Liver (tissue), 9 donors: Measurements from ENCODE around the gene TBC1D9. TPM values are rescaled to one million over a fixed set of nuclear protein-coding genes. Genes with fewer than 3 reads are reported as not detected.

ENCODE experiments used
- DNase-seq: peaks from one replicate; pipeline ENCODE4 v3.0.0-alpha.2; 2017; ENCODE audit warnings: low spot score
- H3K27ac ChIP-seq, 2 donors: one replicate each; pipeline ENCODE4 v1.7.0; 2013; ENCODE audit warnings: inconsistent platforms in 2 of 2, low read length in 2 of 2, control low read depth in 1 of 2, low read depth in 1 of 2, mild to moderate bottlenecking in 1 of 2
- H3K27me3 ChIP-seq, 4 donors: one replicate each; pipeline versions ENCODE4 v1.6.1 to v1.7.0; 2013; ENCODE audit warnings: low read length in 3 of 4, inconsistent platforms in 1 of 4, mild to moderate bottlenecking in 1 of 4, moderate library complexity in 1 of 4; ENCODE audit not compliant: control insufficient read depth in 4 of 4, insufficient read depth in 4 of 4
- H3K36me3 ChIP-seq, 4 donors: one replicate each; pipeline versions ENCODE4 v1.6.1 to v1.7.0; 2013; ENCODE audit warnings: low read length in 3 of 4, mild to moderate bottlenecking in 3 of 4, low read depth in 1 of 4, moderate library complexity in 1 of 4; ENCODE audit not compliant: control insufficient read depth in 4 of 4, insufficient read depth in 3 of 4
- H3K4me1 ChIP-seq, 4 donors: one replicate each; pipeline versions ENCODE4 v1.6.1 to v1.7.0; 2013; ENCODE audit warnings: low read length in 3 of 4, mild to moderate bottlenecking in 3 of 4, moderate library complexity in 1 of 4; ENCODE audit not compliant: control insufficient read depth in 4 of 4, insufficient read depth in 4 of 4
- H3K4me3 ChIP-seq, 3 donors: one replicate each; pipeline versions ENCODE4 v1.6.1 to v1.7.0; 2013; ENCODE audit warnings: low read length in 3 of 3, control low read depth in 1 of 3, low read depth in 1 of 3, mild to moderate bottlenecking in 1 of 3
- H3K9ac ChIP-seq, 2 donors: one replicate each; pipeline ENCODE4 v1.7.0; 2013; ENCODE audit warnings: low read length in 2 of 2, mild to moderate bottlenecking in 2 of 2, moderate library complexity in 2 of 2, control low read depth in 1 of 2, low read depth in 1 of 2
- H3K9me3 ChIP-seq, 4 donors: one replicate each; pipeline versions ENCODE4 v1.6.1 to v1.7.0; 2013; ENCODE audit warnings: low read length in 3 of 4; ENCODE audit not compliant: control insufficient read depth in 4 of 4
- EGR1 ChIP-seq, 2 donors: IDR thresholded peaks; 2 replicates each; pipeline ENCODE4 v1.6.1; 2016 to 2018; ENCODE audit warnings: antibody characterized with exemption in 2 of 2, low read depth in 2 of 2
- FOXA1 ChIP-seq: IDR thresholded peaks from 2 replicates; pipeline ENCODE4 v1.6.1; 2016; ENCODE audit warnings: antibody characterized with exemption
- FOXA2 ChIP-seq: IDR thresholded peaks from 2 replicates; pipeline ENCODE4 v1.6.1; 2016; ENCODE audit warnings: antibody characterized with exemption
- GABPA ChIP-seq, 2 donors: IDR thresholded peaks in 1 of 2; conservative IDR thresholded peaks in 1 of 2; 2 replicates each; pipeline ENCODE4 v1.6.1; 2016; ENCODE audit warnings: antibody characterized with exemption in 2 of 2, mild to moderate bottlenecking in 1 of 2, moderate library complexity in 1 of 2
- HNF4A ChIP-seq, 2 donors: conservative IDR thresholded peaks; 2 replicates each; pipeline ENCODE4 v1.6.1; 2016; ENCODE audit warnings: antibody characterized with exemption in 2 of 2, mild to moderate bottlenecking in 2 of 2
- HNF4G ChIP-seq: IDR thresholded peaks from 2 replicates; pipeline ENCODE4 v1.6.1; 2016; ENCODE audit warnings: antibody characterized with exemption
- JUND ChIP-seq, 2 donors: IDR thresholded peaks; 2 replicates each; pipeline ENCODE4 v1.6.1; 2016; ENCODE audit warnings: antibody characterized with exemption in 2 of 2
- NR2F2 ChIP-seq: IDR thresholded peaks from 2 replicates; pipeline ENCODE4 v1.6.1; 2016; ENCODE audit warnings: antibody characterized with exemption
- RAD21 ChIP-seq, 2 donors: IDR thresholded peaks; 2 replicates each; pipeline ENCODE4 v1.6.1; 2016; ENCODE audit warnings: antibody characterized with exemption in 2 of 2, mild to moderate bottlenecking in 2 of 2
- RXRA ChIP-seq, 2 donors: IDR thresholded peaks; 2 replicates each; pipeline ENCODE4 v1.6.1; 2017 to 2018; ENCODE audit warnings: antibody characterized with exemption in 2 of 2, mild to moderate bottlenecking in 1 of 2
- SP1 ChIP-seq: IDR thresholded peaks from 2 replicates; pipeline ENCODE4 v1.6.1; 2018; ENCODE audit warnings: antibody characterized with exemption, mild to moderate bottlenecking
- TAF1 ChIP-seq: conservative IDR thresholded peaks from 2 replicates; pipeline ENCODE4 v1.6.1; 2016; ENCODE audit warnings: antibody characterized with exemption, mild to moderate bottlenecking
- YY1 ChIP-seq: IDR thresholded peaks from 2 replicates; pipeline ENCODE4 v1.6.1; 2016; ENCODE audit warnings: antibody characterized with exemption, mild to moderate bottlenecking
- WGBS: extraction: QIAGEN DNeasy Blood & Tissue Kit; methylation state at CpG from one replicate; pipeline ENCODE4 v1.1.7; 2013; 5-methylcytosine and 5-hydroxymethylcytosine counted together
- polyA plus RNA-seq, 2 donors: library from polyadenylated mRNA; stranded (reverse) in 1 of 2; unstranded in 1 of 2; fragments of 200-250 nt in 1 of 2; fragments of >200 nt in 1 of 2; fragmentation: Nextera tagmentation in 1 of 2; extraction: Ambion mirVana in 1 of 2; gene quantifications; one replicate each; pipeline versions ENCODE4 v1.2.1 to v1.2.3, GENCODE V29; 2013 to 2015
- total RNA-seq, 2 donors: library from RNA; depleted of rRNA; stranded (reverse); fragments of >200 nt; gene quantifications; one replicate each; pipeline ENCODE4 v1.2.3, GENCODE V29; 2014
- TF ChIP-seq, protein P1 (sequence below): IDR thresholded peaks from 2 replicates; pipeline ENCODE4 v1.6.1; 2016; ENCODE audit warnings: antibody characterized with exemption
- TF ChIP-seq, protein P2 (sequence below): IDR thresholded peaks from 2 replicates; pipeline ENCODE4 v1.6.1; 2016; ENCODE audit warnings: antibody characterized with exemption
- TF ChIP-seq, protein P3 (sequence below): IDR thresholded peaks from 2 replicates; pipeline ENCODE4 v1.6.1; 2016; ENCODE audit warnings: antibody characterized with exemption
- TF ChIP-seq, protein P4 (sequence below): IDR thresholded peaks from 2 replicates; pipeline ENCODE4 v1.6.1; 2016; ENCODE audit warnings: antibody characterized with exemption, mild to moderate bottlenecking
- TF ChIP-seq, protein P5 (sequence below): fragments of 150-350 bp; IDR thresholded peaks from 2 replicates; pipeline ENCODE4 v1.5.1; 2017; ENCODE audit warnings: improper control_type of control experiment, low read depth, low read length; ENCODE audit not compliant: missing input control
- donor health status: healthy.
- donor health status: healthy.
- donor health status: healthy.
- donor health status: healthy.
- donor health status: healthy.

Gene TBC1D9
- total and polyA plus RNA-seq, 4 donors = 1.4 to 8.5 (median 6.3) TPM

DNA sequence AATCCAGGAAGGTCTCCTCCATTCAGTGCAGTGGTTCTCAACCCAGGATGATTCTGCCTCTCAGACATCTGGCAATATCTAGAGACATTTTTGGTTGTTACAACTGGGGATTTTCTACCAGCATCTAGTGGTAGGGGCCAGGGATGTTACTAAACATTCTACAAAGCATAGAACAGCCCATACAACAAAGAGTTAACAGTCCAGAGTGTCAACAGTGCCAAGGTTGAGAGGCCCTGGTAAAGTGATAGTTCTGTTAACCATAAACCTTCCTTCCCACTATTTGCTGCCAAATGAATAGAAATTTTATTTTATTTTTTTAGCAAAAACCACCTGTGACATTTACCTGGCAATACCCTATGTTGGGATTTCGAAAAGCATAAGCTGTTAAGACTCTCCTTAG lies 94.6 kb downstream of the TBC1D9 start:
- Histone ChIP-seq H3K27me3 (no peaks in the 10 kb centered on the region), H3K27ac (no peak overlapping the region), H3K36me3 (peaks cover 1 to 4% (median 3%) of the 10 kb centered on the region in 4 donors), H3K4me1 (peaks cover 0 to 2% (median 0%) of the 10 kb centered on the region in 4 donors), H3K9ac (no peak overlapping the region), H3K9me3 (no peaks in the 10 kb centered on the region), H3K4me3 (no peak overlapping the region)
- 92% methylated on average over 1 of the region's 1 CpG for WGBS
- no peak for DNase-seq
- TF ChIP-seq FOXA1 = no peak

DNA sequence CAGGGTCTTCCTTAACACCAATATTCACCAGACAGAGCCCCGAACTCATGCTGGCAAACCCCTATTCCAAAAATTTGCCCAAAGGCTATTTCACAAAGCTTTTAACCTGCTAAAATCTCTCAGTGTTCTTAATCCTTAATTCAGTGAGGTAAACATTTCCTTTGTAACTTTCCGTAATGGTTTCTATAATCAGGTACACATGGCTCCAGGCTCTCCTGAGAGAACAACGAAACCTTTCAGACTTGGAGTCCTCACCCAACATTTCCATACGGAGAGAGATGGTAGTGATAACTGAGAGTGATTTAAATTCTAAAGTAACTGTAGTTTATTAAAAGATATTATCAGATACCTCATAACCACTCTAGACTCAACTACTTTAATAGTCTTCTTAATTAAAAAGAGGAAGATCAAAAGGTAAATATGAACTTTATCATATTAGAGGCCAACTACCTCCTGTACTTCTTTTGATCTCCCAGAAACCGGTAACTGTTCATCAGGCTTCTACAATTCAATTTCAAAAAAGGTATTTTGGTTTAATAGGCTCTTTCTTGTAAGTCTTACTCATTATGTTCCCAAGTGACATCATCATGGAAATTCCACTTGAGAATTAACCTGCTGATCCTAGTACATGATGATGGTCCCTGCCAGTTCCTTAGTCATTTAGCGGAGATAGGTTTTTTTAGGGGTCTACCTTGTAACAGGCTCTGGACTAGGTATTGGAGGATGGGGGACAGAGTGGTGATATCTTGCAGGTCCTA lies 96.1 kb downstream of the TBC1D9 start:
- no peak overlapping the region for H3K4me3 ChIP-seq
- no peak for TF ChIP-seq RAD21 (IDR thresholded peaks at IDR 0.05)
- TF ChIP-seq, protein P1, sequence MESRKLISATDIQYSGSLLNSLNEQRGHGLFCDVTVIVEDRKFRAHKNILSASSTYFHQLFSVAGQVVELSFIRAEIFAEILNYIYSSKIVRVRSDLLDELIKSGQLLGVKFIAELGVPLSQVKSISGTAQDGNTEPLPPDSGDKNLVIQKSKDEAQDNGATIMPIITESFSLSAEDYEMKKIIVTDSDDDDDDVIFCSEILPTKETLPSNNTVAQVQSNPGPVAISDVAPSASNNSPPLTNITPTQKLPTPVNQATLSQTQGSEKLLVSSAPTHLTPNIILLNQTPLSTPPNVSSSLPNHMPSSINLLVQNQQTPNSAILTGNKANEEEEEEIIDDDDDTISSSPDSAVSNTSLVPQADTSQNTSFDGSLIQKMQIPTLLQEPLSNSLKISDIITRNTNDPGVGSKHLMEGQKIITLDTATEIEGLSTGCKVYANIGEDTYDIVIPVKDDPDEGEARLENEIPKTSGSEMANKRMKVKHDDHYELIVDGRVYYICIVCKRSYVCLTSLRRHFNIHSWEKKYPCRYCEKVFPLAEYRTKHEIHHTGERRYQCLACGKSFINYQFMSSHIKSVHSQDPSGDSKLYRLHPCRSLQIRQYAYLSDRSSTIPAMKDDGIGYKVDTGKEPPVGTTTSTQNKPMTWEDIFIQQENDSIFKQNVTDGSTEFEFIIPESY = no peak
- TF ChIP-seq, protein P2, sequence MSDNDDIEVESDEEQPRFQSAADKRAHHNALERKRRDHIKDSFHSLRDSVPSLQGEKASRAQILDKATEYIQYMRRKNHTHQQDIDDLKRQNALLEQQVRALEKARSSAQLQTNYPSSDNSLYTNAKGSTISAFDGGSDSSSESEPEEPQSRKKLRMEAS = no peak
- no peak for TF ChIP-seq FOXA2
- no peak for TF ChIP-seq FOXA1
- TF ChIP-seq EGR1 (IDR thresholded peaks at IDR 0.05; ENCODE audit: low read depth in 2 of 2) = no peak
- no peak for TF ChIP-seq NR2F2
- no peak for TF ChIP-seq TAF1
- no peak for TF ChIP-seq JUND (IDR thresholded peaks at IDR 0.05)
- TF ChIP-seq, protein P3, sequence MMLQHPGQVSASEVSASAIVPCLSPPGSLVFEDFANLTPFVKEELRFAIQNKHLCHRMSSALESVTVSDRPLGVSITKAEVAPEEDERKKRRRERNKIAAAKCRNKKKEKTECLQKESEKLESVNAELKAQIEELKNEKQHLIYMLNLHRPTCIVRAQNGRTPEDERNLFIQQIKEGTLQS = no peak
- TF ChIP-seq, protein P4, sequence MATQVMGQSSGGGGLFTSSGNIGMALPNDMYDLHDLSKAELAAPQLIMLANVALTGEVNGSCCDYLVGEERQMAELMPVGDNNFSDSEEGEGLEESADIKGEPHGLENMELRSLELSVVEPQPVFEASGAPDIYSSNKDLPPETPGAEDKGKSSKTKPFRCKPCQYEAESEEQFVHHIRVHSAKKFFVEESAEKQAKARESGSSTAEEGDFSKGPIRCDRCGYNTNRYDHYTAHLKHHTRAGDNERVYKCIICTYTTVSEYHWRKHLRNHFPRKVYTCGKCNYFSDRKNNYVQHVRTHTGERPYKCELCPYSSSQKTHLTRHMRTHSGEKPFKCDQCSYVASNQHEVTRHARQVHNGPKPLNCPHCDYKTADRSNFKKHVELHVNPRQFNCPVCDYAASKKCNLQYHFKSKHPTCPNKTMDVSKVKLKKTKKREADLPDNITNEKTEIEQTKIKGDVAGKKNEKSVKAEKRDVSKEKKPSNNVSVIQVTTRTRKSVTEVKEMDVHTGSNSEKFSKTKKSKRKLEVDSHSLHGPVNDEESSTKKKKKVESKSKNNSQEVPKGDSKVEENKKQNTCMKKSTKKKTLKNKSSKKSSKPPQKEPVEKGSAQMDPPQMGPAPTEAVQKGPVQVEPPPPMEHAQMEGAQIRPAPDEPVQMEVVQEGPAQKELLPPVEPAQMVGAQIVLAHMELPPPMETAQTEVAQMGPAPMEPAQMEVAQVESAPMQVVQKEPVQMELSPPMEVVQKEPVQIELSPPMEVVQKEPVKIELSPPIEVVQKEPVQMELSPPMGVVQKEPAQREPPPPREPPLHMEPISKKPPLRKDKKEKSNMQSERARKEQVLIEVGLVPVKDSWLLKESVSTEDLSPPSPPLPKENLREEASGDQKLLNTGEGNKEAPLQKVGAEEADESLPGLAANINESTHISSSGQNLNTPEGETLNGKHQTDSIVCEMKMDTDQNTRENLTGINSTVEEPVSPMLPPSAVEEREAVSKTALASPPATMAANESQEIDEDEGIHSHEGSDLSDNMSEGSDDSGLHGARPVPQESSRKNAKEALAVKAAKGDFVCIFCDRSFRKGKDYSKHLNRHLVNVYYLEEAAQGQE = no peak
- TF ChIP-seq, protein P5, sequence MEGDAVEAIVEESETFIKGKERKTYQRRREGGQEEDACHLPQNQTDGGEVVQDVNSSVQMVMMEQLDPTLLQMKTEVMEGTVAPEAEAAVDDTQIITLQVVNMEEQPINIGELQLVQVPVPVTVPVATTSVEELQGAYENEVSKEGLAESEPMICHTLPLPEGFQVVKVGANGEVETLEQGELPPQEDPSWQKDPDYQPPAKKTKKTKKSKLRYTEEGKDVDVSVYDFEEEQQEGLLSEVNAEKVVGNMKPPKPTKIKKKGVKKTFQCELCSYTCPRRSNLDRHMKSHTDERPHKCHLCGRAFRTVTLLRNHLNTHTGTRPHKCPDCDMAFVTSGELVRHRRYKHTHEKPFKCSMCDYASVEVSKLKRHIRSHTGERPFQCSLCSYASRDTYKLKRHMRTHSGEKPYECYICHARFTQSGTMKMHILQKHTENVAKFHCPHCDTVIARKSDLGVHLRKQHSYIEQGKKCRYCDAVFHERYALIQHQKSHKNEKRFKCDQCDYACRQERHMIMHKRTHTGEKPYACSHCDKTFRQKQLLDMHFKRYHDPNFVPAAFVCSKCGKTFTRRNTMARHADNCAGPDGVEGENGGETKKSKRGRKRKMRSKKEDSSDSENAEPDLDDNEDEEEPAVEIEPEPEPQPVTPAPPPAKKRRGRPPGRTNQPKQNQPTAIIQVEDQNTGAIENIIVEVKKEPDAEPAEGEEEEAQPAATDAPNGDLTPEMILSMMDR = no peak
- TF ChIP-seq RXRA (IDR thresholded peaks at IDR 0.05) = no peak
- no peak for TF ChIP-seq HNF4A (conservative IDR thresholded peaks at IDR 0.05)
- TF ChIP-seq HNF4G = no peak
- no peak for TF ChIP-seq GABPA (IDR thresholded peaks at IDR 0.05 in 1 of 2, conservative IDR thresholded peaks at IDR 0.05 in 1 of 2)
- no peak for TF ChIP-seq SP1
- no peak for TF ChIP-seq YY1
- H3K9me3 ChIP-seq = no peaks in the 10 kb centered on the region
- no peak overlapping the region for H3K27ac ChIP-seq
- H3K27me3 ChIP-seq = no peaks in the 10 kb centered on the region
- whole genome bisulfite sequencing = 97% methylated on average over 6 of the region's 6 CpGs
- no peak for DNase-seq
- H3K4me1 ChIP-seq = peaks cover 0 to 2% (median 0%) of the 10 kb centered on the region in 4 donors
- H3K36me3 ChIP-seq = peaks cover 3 to 7% (median 4%) of the 10 kb centered on the region in 4 donors
- no peak overlapping the region for H3K9ac ChIP-seq
